BLaER1 (cell line): ENCODE measurements around the gene CMSS1.
"Not testable (repeated sequence)": the region's sequence is repeated elsewhere in the genome, so short reads cannot be mapped to it uniquely, and the experiment has no call there.

Experiments used
- H3K27ac ChIP-seq: shearing (Covaris generic); formaldehyde crosslinking; 2 replicates; pipeline ENCODE4 v1.8.1; 2022
- H3K27me3 ChIP-seq: shearing (Covaris generic); formaldehyde crosslinking; 2 replicates; pipeline ENCODE4 v1.8.1; 2022
- H3K36me3 ChIP-seq: shearing (Covaris generic); formaldehyde crosslinking; 2 replicates; pipeline ENCODE4 v1.8.1; 2022
- H3K4me1 ChIP-seq: shearing (Covaris generic); formaldehyde crosslinking; 2 replicates; pipeline ENCODE4 v1.8.1; 2022
- H3K4me2 ChIP-seq: shearing (Covaris generic); formaldehyde crosslinking; 2 replicates; pipeline ENCODE4 v1.8.1; 2022
- H3K4me3 ChIP-seq: shearing (Covaris generic); formaldehyde crosslinking; 2 replicates; pipeline ENCODE4 v1.8.1; 2022
- H3K9ac ChIP-seq: shearing (Covaris generic); formaldehyde crosslinking; 2 replicates; pipeline ENCODE4 v1.8.1; 2022
- H3K9me3 ChIP-seq: shearing (Covaris generic); formaldehyde crosslinking; 2 replicates; pipeline ENCODE4 v1.8.1; 2022
- H4K20me1 ChIP-seq: shearing (Covaris generic); formaldehyde crosslinking; 2 replicates; pipeline ENCODE4 v1.8.1; 2022
- Cebpa-rat ChIP-seq: shearing (Covaris generic); IDR thresholded peaks from 2 replicates; pipeline ENCODE4 v1.8.1; 2022

The CMSS1 gene

GRCh38 chr3:100087198-100087597 is 269.5 kb downstream of the CMSS1 start:
- no peaks in the 10 kb centered on the region for H3K9me3 ChIP-seq
- H3K36me3 ChIP-seq = no peaks in the 10 kb centered on the region
- H3K4me3 ChIP-seq = no peak overlapping the region
- no peaks in the 10 kb centered on the region for H4K20me1 ChIP-seq
- no peak overlapping the region for H3K27ac ChIP-seq
- H3K9ac ChIP-seq = no peak overlapping the region
- TF ChIP-seq Cebpa-rat = no peak
- H3K27me3 ChIP-seq = no peaks in the 10 kb centered on the region
- no peak overlapping the region; the same call in 1 of the 2 replicates for H3K4me2 ChIP-seq
- peaks cover 12% of the 10 kb centered on the region for H3K4me1 ChIP-seq

GRCh38 chr3:100088735-100089368 is 271.2 kb downstream of the CMSS1 start:
- H3K9ac ChIP-seq = no peak overlapping the region
- H3K36me3 ChIP-seq = no peaks in the 10 kb centered on the region
- H3K4me2 ChIP-seq = no peak overlapping the region
- peaks cover 12% of the 10 kb centered on the region for H3K4me1 ChIP-seq
- no peak for TF ChIP-seq Cebpa-rat
- H3K27me3 ChIP-seq = no peaks in the 10 kb centered on the region
- H3K9me3 ChIP-seq = no peaks in the 10 kb centered on the region
- no peaks in the 10 kb centered on the region for H4K20me1 ChIP-seq
- no peak overlapping the region for H3K4me3 ChIP-seq
- no peak overlapping the region for H3K27ac ChIP-seq

- TF ChIP-seq Cebpa-rat = no peak
- no peaks in the 10 kb centered on the region for H4K20me1 ChIP-seq
- no peaks in the 10 kb centered on the region for H3K27me3 ChIP-seq
- H3K9me3 ChIP-seq = no peaks in the 10 kb centered on the region
- H3K36me3 ChIP-seq = no peaks in the 10 kb centered on the region
- no peak overlapping the region for H3K4me2 ChIP-seq
- H3K27ac ChIP-seq = no peak overlapping the region
- H3K4me1 ChIP-seq = peaks cover 12% of the 10 kb centered on the region
- H3K9ac ChIP-seq = no peak overlapping the region
- no peak overlapping the region for H3K4me3 ChIP-seq
These were observed 272.4 kb downstream of the CMSS1 start for GRCh38 chr3:100089812-100090668.

GRCh38 chr3:100090669-100091005 is 273.0 kb downstream of the CMSS1 start:
- H4K20me1 ChIP-seq = no peaks in the 10 kb centered on the region
- H3K4me3 ChIP-seq = no peak overlapping the region
- no peak overlapping the region for H3K4me2 ChIP-seq
- H3K27me3 ChIP-seq = no peaks in the 10 kb centered on the region
- H3K9ac ChIP-seq = no peak overlapping the region
- H3K9me3 ChIP-seq = no peaks in the 10 kb centered on the region
- H3K27ac ChIP-seq = no peak overlapping the region
- H3K36me3 ChIP-seq = no peaks in the 10 kb centered on the region
- TF ChIP-seq Cebpa-rat = no peak
- H3K4me1 ChIP-seq = peaks cover 12% of the 10 kb centered on the region

GRCh38 chr3:100093831-100094230 is 276.2 kb downstream of the CMSS1 start:
- no peak for TF ChIP-seq Cebpa-rat
- Histone ChIP-seq H3K4me2 (no peak overlapping the region), H3K4me3 (no peak overlapping the region), H3K4me1 (no peaks in the 10 kb centered on the region), H3K27ac (no peak overlapping the region), H3K9me3 (no peaks in the 10 kb centered on the region), H3K27me3 (no peaks in the 10 kb centered on the region), H4K20me1 (no peaks in the 10 kb centered on the region), H3K36me3 (no peaks in the 10 kb centered on the region), H3K9ac (no peak overlapping the region)

GRCh38 chr3:100096286-100096685 is 278.6 kb downstream of the CMSS1 start:
- not testable (repeated sequence) for H3K4me1 ChIP-seq, H4K20me1 ChIP-seq, H3K4me3 ChIP-seq, H3K27me3 ChIP-seq, H3K9ac ChIP-seq, H3K4me2 ChIP-seq, H3K36me3 ChIP-seq, H3K27ac ChIP-seq, H3K9me3 ChIP-seq

GRCh38 chr3:100096866-100097265 is 279.2 kb downstream of the CMSS1 start:
- Histone ChIP-seq H3K36me3 (peaks cover 6% of the 10 kb centered on the region; the same call in 1 of the 2 replicates), H4K20me1 (no peaks in the 10 kb centered on the region), H3K4me1 (no peaks in the 10 kb centered on the region), H3K4me3 (no peak overlapping the region), H3K4me2 (no peak overlapping the region), H3K27ac (no peak overlapping the region), H3K9me3 (peaks cover 6% of the 10 kb centered on the region; the same call in 1 of the 2 replicates), H3K27me3 (no peaks in the 10 kb centered on the region), H3K9ac (no peak overlapping the region)
- no peak for TF ChIP-seq Cebpa-rat

- H3K27ac ChIP-seq = no peak overlapping the region
- no peaks in the 10 kb centered on the region for H4K20me1 ChIP-seq
- H3K4me2 ChIP-seq = no peak overlapping the region
- TF ChIP-seq Cebpa-rat = no peak
- no peaks in the 10 kb centered on the region for H3K27me3 ChIP-seq
- H3K9ac ChIP-seq = no peak overlapping the region
- H3K4me1 ChIP-seq = peaks cover 8% of the 10 kb centered on the region
- peaks cover 6% of the 10 kb centered on the region; the same call in 1 of the 2 replicates for H3K36me3 ChIP-seq
- peaks cover 6% of the 10 kb centered on the region; the same call in 1 of the 2 replicates for H3K9me3 ChIP-seq
- H3K4me3 ChIP-seq = no peak overlapping the region
These were observed 280.5 kb downstream of the CMSS1 start for GRCh38 chr3:100097919-100098783.

GRCh38 chr3:100098784-100099070 is 281.1 kb downstream of the CMSS1 start:
- no peak for TF ChIP-seq Cebpa-rat
- Histone ChIP-seq H3K4me2 (no peak overlapping the region), H3K36me3 (peaks cover 6% of the 10 kb centered on the region; the same call in 1 of the 2 replicates), H3K4me3 (no peak overlapping the region), H3K9ac (no peak overlapping the region), H3K9me3 (peaks cover 6% of the 10 kb centered on the region; the same call in 1 of the 2 replicates), H4K20me1 (no peaks in the 10 kb centered on the region), H3K27ac (no peak overlapping the region), H3K4me1 (peaks cover 14% of the 10 kb centered on the region), H3K27me3 (no peaks in the 10 kb centered on the region)

GRCh38 chr3:100099621-100100020 is 282.0 kb downstream of the CMSS1 start:
- Histone ChIP-seq H3K9ac (no peak overlapping the region), H3K4me3 (no peak overlapping the region), H3K27me3 (no peaks in the 10 kb centered on the region), H3K4me2 (no peak overlapping the region), H3K4me1 (peaks cover 23% of the 10 kb centered on the region), H3K9me3 (peaks cover 6% of the 10 kb centered on the region; the same call in 1 of the 2 replicates), H3K36me3 (peaks cover 6% of the 10 kb centered on the region; the same call in 1 of the 2 replicates), H4K20me1 (no peaks in the 10 kb centered on the region), H3K27ac (no peak overlapping the region)
- no peak for TF ChIP-seq Cebpa-rat
